ENCODE results near the gene SLC30A2.

DNA sequence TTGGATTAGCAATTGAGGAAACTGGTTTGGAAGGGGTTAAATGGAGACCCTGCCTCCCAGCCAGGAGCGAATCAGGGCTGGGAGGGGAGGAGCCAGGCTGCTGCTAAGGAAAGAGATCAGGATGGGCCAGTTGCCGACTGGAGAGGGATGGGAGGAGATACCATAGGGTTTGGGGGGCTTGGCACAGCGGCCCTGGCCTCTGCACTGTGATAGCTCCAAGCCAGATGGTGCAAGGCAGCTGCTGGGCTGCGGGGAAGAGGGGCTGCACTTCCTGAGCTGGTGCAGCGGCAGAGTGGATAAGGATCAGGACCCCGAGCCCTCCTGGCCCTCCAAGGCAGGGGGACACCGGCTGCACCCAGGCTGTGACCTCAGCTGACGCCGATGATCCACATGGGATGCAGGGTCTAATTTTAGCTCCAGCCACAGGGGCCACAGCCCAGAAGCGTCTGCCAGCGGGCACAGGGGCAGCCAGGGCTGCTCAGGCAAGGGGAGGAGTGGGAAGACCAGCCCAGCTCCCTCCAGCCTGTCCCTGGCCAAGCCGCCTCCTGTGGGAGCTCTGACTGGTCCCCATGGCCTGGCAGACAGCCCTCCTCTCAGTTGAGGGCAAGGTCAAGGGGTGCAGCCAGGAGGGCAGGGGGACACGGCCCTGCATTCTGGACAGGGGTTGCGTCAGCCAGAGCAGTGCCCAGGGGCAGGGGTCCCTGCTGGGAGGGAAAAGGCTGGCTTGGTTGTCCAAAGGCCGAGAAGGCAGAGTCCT, 24.1 kb downstream of the SLC30A2 start, which contains the start of gene EXTL1:
- TF ChIP-seq, protein P1, sequence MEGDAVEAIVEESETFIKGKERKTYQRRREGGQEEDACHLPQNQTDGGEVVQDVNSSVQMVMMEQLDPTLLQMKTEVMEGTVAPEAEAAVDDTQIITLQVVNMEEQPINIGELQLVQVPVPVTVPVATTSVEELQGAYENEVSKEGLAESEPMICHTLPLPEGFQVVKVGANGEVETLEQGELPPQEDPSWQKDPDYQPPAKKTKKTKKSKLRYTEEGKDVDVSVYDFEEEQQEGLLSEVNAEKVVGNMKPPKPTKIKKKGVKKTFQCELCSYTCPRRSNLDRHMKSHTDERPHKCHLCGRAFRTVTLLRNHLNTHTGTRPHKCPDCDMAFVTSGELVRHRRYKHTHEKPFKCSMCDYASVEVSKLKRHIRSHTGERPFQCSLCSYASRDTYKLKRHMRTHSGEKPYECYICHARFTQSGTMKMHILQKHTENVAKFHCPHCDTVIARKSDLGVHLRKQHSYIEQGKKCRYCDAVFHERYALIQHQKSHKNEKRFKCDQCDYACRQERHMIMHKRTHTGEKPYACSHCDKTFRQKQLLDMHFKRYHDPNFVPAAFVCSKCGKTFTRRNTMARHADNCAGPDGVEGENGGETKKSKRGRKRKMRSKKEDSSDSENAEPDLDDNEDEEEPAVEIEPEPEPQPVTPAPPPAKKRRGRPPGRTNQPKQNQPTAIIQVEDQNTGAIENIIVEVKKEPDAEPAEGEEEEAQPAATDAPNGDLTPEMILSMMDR (IDR thresholded peaks at IDR 0.05; ENCODE audit: low read depth, low read length, missing input control): no peak
- TF ChIP-seq, protein P2, sequence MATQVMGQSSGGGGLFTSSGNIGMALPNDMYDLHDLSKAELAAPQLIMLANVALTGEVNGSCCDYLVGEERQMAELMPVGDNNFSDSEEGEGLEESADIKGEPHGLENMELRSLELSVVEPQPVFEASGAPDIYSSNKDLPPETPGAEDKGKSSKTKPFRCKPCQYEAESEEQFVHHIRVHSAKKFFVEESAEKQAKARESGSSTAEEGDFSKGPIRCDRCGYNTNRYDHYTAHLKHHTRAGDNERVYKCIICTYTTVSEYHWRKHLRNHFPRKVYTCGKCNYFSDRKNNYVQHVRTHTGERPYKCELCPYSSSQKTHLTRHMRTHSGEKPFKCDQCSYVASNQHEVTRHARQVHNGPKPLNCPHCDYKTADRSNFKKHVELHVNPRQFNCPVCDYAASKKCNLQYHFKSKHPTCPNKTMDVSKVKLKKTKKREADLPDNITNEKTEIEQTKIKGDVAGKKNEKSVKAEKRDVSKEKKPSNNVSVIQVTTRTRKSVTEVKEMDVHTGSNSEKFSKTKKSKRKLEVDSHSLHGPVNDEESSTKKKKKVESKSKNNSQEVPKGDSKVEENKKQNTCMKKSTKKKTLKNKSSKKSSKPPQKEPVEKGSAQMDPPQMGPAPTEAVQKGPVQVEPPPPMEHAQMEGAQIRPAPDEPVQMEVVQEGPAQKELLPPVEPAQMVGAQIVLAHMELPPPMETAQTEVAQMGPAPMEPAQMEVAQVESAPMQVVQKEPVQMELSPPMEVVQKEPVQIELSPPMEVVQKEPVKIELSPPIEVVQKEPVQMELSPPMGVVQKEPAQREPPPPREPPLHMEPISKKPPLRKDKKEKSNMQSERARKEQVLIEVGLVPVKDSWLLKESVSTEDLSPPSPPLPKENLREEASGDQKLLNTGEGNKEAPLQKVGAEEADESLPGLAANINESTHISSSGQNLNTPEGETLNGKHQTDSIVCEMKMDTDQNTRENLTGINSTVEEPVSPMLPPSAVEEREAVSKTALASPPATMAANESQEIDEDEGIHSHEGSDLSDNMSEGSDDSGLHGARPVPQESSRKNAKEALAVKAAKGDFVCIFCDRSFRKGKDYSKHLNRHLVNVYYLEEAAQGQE (IDR thresholded peaks at IDR 0.05): no peak
- no peak for TF ChIP-seq JUND (IDR thresholded peaks at IDR 0.05)
